GM19240 (cell line): ENCODE measurements around the gene RENBP.

ENCODE experiments used
- DNase-seq: peaks from one replicate; pipeline ENCODE4 v3.0.0; 2011; ENCODE audit warnings: low spot score; ENCODE audit not compliant: insufficient read length

RENBP gene

GRCh38 chrX:153900831-153901752, 43.4 kb downstream of the RENBP start:
- DNase-seq: peak; percentile 88

- DNase-seq: no peak
These were observed 46.5 kb downstream of the RENBP start for GRCh38 chrX:153897899-153898298.

- DNase-seq: no peak
These were observed 55.3 kb downstream of the RENBP start for GRCh38 chrX:153889123-153889522.

- no peak for DNase-seq
These were observed 56.1 kb downstream of the RENBP start for GRCh38 chrX:153888344-153888743.

GRCh38 chrX:153887385-153887784, 57.1 kb downstream of the RENBP start:
- DNase-seq: no peak

GRCh38 chrX:153886915-153887314, 57.5 kb downstream of the RENBP start:
- DNase-seq: no peak

- no peak for DNase-seq
These were observed 58.2 kb downstream of the RENBP start, which contains the start of gene L1CAM for GRCh38 chrX:153885968-153886903. L1CAM (minus strand) TSS chrX:153886173; CDS start chrX:153875836, 10,337 bp downstream.
